Esophagus muscularis mucosa (tissue), 3 donors: ENCODE measurements around the gene APOL4.

Experiments used
- POLR2AphosphoS5 ChIP-seq, 2 donors: sonication (generic); formaldehyde crosslinking; IDR thresholded peaks; one replicate each; pipeline ENCODE4 v1.6.1; 2017; ENCODE audit warnings: antibody characterized with exemption in 2 of 2
- TF ChIP-seq, protein P1 (sequence below), 3 experiments: fragments of 200-600 bp in 2 of 3; fragments of 450-650 bp in 1 of 3; sonication (generic) in 2 of 3; IDR thresholded peaks; one replicate each; pipeline ENCODE4 v1.5.1; 2017 to 2019; ENCODE audit warnings: antibody characterized with exemption in 3 of 3, mild to moderate bottlenecking in 2 of 3, moderate library complexity in 1 of 3

DNA sequence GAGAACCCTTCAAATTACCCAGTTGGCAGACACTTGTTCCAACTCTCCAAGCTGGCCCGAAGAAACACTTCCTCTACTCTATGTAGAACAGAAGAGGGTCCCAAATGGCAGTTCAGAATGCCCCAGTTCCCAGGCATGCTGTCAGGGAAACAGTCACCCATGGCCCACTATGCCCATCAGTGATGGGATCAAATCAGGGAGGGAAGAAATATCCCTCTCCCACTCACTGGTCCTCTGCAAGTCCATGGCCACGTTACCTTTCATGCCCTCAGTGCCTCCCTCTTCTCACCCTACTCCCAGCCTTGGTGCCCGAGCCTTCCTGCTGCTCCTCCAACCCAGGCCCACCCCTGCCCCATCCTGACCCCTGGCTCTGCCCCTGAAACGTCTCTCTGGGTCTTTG, 57.7 kb downstream of the APOL4 start:
- TF ChIP-seq, protein P1, sequence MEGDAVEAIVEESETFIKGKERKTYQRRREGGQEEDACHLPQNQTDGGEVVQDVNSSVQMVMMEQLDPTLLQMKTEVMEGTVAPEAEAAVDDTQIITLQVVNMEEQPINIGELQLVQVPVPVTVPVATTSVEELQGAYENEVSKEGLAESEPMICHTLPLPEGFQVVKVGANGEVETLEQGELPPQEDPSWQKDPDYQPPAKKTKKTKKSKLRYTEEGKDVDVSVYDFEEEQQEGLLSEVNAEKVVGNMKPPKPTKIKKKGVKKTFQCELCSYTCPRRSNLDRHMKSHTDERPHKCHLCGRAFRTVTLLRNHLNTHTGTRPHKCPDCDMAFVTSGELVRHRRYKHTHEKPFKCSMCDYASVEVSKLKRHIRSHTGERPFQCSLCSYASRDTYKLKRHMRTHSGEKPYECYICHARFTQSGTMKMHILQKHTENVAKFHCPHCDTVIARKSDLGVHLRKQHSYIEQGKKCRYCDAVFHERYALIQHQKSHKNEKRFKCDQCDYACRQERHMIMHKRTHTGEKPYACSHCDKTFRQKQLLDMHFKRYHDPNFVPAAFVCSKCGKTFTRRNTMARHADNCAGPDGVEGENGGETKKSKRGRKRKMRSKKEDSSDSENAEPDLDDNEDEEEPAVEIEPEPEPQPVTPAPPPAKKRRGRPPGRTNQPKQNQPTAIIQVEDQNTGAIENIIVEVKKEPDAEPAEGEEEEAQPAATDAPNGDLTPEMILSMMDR (IDR thresholded peaks at IDR 0.05), result no peak
- no peak for TF ChIP-seq POLR2AphosphoS5 (IDR thresholded peaks at IDR 0.05)
